DND-41 (cell line): ENCODE measurements around the gene GABPB2.

ENCODE experiments used
- CTCF ChIP-seq: IDR thresholded peaks from 2 replicates; pipeline ENCODE4 v1.5.1; 2012; ENCODE audit warnings: borderline replicate concordance, low read length, moderate library complexity, mild to moderate bottlenecking; ENCODE audit not compliant: poor library complexity, severe bottlenecking; ENCODE audit errors: extremely low read depth
- EZH2 ChIP-seq: IDR thresholded peaks from 3 replicates; pipeline ENCODE4 v1.6.1; 2012; ENCODE audit warnings: borderline replicate concordance, low read depth, mild to moderate bottlenecking, moderate library complexity, low read length, inconsistent platforms; ENCODE audit not compliant: severe bottlenecking

- TF ChIP-seq CTCF (no peak), EZH2 (no peak)
These were observed 64.4 kb downstream of the GABPB2 start for GRCh38 chr1:151134991-151135390.
